NCI-H82 treated with DMSO at 0.1 percent for 48 hours (cell line): Measurements from ENCODE around the gene FGF2.
A peak's percentile ranks its signal among the peaks of the same experiment; 100 is the strongest.
"Not testable (repeated sequence)": the region's sequence is repeated elsewhere in the genome, so short reads cannot be mapped to it uniquely, and the experiment has no call there.

Source experiments
- DNase-seq: peaks from one replicate; lab custom pipeline; 2025; ENCODE audit not compliant: unreplicated experiment; lab: John Stamatoyannopoulos, UW

The FGF2 gene

DNA sequence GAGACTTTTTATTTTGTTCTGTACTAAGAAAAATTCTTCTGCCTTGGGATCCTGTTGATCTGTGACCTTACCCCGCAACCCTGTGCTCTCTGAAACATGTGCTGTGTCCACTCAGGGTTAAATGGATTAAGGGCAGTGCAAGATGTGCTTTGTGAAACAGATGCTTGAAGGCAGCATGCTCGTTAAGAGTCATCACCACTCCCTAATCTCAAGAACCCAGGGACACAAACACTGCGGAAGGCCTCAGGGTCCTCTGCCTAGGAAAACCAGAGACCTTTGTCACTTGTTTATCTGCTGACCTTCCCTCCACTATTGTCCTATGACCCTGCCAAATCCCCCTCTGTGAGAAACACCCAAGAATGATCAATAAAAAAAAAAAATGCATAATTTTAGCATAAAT, 13.8 kb upstream of the FGF2 start:
- DNase-seq, result not testable (repeated sequence)

DNA sequence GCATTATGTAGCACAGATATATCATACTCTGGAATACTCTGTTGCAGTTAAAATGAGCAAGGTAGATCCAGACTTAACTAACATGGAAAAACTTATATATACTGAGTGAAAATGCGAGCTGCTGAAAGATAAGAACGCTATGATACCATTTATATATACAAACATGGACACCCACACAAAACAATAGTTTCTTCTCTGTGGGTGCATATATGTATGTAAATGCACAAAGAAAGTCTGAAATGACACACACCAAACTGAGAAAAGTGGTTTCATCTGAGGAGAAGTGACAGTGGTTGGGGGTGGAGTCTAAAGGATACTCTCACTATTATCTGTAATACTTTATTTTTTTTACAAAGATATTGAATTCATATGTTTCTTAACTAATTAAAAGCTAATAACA, 12.2 kb upstream of the FGF2 start:
- no peak for DNase-seq

DNA sequence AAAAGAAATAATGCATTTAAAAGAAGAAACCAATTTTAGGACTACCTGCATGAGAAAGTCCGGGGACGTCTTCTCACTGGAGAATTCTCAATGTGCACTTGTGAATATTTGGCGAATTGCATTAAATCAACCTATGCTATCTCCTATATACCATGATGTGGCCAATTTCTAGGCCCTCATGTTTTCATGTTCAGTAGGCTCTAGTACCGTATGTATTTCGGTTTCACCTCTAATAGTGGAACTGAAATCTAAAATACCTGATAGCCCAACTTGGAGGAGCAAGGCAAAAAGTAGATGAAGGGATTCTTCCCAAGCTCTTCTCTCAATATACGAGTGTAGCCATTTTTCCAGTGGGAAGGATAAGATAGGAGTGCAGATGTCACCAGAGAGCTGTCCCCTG, 11.4 kb upstream of the FGF2 start:
- no peak for DNase-seq

DNA sequence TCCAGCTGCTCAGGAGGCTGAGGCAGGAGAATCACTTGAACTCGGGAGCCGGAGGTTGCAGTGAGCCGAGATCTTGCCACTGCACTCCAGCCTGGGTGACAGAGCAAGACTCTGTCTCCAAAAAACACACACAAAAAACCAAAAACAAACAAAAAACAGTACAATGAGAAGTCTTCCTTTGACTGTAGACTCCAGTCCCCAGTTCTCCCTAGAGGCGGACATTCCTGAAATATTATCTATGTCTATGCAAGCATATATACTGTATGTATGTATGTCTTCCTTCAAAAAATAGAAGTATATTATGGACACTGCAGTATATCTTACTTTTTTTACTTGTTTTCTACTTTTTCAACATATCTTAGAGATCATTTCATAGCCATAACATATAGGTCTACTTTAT, 10.2 kb upstream of the FGF2 start:
- DNase-seq, result no peak

DNA sequence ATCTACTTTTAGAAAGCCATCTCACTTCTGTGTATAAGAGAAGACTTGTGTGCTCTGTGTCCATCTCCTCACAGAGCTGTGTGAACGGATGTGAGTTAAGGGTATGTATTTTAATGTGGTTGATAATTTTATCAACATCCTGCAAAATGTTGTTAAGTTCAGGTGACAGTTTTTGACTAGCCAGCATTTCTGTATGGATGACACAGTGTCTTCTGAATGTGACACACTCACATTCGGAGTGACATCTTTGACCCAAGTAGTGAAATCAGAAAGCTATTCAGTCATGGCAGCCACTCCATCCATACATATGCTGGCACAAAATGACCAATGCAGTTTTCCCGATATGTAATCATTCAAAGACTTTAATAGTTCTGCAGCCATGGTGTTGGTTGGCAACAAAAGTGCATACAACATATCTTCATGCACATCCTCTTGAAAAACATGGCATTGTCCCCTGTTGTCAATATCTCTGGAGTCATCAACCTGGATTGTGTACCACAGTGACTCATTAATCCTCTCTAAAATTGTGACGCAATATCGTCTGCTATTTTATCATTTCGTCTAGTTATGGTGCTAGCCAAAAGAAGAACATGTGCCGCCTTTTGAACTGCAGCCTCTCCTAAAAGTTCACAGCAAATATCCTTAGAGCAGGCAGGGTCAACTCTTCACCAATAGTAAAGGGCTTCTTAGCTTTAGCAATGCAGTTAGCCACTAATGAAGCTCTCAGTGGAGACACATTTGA, 6.8 kb upstream of the FGF2 start:
- no peak for DNase-seq

DNA sequence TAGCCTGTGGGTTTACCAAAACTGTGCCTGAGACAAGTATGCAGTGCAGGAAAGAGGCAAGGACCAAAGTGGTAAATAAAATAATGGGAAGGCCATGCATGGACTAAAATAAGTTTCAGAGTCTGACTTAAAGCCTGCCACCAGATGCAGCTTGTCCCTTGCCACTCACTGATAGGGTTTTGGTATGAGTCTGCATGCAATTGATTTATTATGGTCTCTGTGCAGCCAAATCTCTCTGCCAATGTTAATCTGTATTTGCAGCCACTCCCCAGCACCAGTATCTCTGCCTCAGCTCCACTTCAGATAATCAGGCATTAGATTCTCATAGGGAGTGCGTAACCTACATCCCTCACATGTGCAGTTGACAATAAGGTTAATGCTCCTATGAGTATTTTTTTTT, 5.5 kb upstream of the FGF2 start:
- DNase-seq, result no peak

DNA sequence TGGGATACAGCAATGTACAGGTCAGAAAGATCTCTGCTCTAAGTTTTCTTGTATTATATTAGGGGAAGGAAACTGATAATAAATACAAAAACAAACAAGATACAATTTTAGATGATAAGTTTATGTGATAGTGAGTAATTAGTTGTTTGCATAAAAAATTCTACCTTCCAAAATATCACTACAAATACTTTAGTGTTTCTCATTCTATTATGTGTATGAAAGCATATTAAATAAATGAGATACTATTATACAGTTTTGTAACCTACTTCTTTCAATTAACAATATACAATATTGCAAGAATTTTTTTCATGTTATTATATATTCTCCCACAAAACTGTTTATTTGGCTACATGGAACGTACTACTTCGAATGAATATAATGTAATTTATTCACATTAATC, 4.2 kb upstream of the FGF2 start:
- no peak for DNase-seq

DNA sequence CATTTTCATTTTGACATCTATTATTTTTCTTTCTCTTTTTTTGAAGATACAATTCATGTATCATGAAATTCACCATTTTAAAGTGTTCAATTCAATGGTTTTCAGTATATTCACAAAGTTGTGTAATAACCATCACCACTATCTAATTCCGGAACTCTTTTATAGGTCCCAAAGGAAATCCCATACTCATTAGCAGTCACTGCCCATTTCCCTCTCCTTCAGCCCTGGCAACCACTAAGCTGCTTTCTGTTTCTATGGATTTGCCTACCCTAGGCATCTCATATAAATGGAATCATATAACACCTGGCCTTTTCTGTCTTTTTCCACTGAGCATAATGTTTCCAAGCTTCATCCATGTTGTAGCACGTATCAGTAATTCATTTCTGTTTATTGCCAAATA, 3.2 kb upstream of the FGF2 start:
- no peak for DNase-seq

DNA sequence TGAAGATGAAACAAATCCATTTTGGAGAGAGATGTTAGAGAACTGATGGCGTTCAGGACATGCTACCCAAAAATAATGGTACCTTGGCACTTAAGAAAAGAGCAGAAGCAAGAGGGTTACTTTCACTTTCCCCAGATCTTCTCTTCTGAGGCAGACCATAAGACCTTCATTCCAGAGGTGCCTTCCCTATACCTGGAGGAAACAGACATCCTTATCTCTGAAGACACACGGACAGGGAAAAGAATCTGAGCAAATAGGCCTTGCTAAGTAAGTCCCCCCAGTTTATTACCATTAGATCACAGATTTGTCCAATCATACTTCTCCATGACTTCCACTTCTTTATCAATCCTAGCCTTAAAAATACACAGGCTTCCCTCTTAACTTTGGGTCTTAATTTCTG, 2.0 kb upstream of the FGF2 start:
- DNase-seq, result no peak

DNA sequence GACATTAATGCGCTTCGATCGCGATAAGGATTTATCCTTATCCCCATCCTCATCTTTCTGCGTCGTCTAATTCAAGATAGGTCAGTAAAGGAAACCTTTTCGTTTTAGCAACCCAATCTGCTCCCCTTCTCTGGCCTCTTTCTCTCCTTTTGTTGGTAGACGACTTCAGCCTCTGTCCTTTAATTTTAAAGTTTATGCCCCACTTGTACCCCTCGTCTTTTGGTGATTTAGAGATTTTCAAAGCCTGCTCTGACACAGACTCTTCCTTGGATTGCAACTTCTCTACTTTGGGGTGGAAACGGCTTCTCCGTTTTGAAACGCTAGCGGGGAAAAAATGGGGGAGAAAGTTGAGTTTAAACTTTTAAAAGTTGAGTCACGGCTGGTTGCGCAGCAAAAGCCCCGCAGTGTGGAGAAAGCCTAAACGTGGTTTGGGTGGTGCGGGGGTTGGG, 528 bp upstream of the FGF2 start:
- DNase-seq, result no peak

DNA sequence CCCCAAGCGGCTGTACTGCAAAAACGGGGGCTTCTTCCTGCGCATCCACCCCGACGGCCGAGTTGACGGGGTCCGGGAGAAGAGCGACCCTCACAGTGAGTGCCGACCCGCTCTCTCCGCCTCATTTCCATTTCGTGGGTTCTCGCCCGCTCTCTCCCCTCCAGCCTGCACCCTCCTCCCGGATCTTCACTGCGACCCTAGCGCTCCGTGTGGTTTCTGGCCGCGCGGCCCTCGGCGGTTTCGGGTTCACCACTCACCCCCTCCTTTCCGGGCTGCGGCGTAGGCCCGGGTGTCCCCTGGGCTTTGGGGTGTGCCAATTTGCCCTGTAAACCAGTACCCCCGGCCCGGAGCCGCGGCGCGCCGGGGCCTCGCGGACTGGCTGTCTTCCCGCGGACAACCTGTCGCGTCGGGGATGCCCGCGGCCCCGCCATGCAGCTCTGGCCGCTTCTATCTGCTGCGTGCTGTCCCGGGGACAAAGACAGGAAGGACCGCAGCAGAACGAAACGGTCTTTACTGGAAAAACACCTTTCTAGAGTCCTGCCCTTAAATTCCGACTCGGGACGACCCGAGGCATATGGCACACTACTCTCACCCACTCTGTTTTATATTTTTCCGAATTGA, 737 bp downstream of the FGF2 start:
- no peak for DNase-seq

DNA sequence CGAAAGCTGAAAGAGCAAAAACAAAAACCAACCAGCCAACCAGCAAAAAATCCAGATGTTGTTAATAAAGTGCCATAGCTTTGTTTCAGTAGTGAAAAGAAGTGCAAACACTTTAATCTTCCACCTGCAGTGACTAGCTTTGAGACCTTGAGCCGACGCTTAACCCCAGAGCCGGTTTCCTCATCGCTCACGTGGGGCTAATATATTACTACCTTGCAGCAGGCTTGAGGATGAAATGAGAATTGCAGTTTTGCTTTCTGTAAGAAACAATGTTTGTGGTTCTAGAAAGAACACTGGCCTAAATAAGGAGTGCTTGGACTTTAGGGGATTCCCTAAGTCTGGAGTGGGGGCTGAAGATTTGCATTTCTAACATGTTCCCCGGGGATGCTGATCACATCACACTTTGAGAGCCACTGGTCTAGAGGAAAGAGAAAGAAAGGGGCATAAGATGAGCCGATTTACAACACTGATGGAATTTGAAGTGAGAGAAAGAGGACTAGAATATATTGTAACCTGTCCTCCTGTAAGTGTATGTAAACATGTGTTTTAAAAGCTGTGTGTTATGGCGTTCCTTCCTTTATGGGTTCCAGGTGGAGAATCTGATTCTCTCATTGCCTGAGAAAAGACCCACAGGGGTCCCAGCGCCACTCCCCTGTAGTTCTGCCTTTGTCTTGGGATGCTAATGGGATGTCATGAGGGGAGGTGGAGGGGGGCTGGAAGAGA, 1.4 kb downstream of the FGF2 start:
- no peak for DNase-seq

DNA sequence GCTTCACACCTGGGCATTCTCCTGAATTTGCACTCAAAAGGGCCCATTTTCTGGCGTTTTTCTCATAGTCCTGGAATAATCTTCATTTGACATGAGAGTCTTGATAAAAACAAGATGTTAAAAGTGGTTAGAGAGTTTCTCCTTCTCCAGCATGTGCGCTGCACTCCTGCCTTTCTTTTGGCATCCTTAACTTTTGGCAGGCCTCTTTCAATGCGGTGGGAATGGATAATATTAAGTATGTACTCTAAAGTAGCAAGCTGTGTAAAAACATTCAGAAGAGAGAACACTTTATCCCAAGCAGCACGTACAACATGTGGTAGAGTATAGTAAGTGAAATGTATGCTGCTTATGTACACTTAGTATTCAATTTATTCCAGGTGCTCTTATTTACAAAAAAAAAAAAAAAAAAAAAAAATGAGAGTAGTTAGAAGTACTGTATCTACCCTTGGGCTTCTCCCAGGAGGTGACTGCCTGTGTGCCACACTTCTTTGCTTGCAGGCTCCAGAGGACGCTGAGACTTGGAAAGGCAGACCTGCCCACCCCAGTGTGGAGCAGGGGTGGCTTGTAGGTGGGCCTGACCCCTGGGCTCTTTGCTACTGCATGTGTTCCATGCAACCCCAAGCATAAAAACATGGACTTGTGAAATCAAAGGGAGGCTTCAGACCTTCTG, 3.9 kb downstream of the FGF2 start:
- no peak for DNase-seq

DNA sequence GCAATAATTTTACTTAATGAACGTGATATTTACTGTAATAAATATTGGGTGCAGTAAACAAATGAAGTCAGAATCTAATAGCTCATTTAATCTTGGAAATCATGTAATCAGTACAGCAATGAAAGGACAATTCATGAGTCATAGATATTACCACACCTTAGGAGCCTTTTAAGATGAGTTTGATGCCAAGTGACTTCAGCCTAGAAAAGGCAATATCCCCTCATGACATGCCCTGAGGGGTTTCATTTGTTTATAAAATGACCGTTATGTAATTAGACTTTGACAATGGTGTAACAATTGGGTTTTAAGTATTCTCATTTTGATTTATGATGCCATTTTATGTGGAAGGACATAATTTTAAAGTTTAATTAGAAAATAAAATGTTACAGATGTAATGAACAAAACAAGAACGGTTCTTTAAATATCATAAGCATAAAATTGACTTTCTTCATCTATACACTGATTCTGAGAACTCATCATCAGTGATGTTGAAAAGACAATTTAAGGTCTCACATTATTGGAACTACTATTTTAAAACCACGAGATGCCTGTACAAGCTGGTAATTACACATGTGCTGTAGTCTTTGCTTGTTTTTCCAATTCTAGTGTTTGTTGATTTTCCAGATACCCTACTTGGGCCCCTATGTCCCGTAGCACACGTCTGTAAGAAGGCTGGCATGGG, 5.0 kb downstream of the FGF2 start:
- DNase-seq, result no peak

DNA sequence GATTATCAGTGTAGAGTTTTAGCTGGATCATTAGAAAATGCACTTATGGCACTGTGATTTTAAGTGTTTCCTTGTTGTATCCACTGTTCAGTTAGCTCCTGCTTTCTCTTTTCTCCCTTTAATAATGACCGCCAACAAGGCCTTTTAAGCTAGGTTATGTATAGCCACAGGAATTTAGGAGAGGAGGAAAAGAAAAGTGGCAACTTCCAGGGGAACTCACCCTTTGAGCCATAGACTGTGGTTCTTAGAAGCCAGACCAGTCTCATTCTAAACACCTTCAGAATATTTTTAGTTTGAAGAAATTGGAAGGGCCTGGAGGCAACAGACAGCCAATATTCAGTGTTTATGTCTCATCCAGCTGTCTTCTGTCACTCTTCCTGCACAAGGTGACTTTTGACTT, 6.1 kb downstream of the FGF2 start:
- DNase-seq, result no peak

DNA sequence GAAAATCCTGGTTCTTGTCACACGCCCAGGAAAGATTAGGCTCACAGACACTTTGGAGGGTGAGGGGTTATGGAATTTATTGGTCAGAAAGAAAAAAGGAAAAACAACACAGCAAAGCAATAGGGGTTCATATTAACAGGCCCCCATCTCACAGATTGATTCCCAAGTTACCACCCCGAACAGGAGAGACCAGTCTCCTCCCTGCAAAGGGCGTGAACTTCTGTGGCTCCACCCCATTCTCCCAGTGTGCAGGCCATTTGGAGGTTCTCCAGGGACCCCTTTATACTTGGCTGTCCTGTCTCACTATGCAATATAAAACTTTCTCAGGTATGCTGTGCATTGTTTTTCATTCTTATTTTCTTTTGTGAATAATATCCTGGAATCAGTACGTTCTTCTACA, 7.4 kb downstream of the FGF2 start:
- DNase-seq, result no peak

DNA sequence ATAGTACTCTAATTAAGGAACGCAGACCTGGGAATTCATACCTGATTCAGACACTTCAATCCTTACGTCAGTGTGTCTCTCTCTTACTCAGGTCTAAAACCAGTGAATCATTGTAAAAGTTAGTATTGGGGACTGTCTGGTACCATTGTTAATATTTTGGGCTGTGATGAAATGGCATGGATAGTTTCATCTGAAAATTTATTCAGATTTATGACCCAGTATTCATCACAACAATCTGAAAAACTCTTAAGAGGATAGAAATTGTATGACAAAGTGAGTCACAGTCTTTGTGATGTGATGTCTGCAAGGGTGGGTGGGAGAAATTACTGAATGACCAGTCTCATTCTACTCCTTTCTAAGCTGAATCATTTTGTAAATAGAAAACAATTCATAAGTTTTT, 10.3 kb downstream of the FGF2 start:
- DNase-seq, result no peak

DNA sequence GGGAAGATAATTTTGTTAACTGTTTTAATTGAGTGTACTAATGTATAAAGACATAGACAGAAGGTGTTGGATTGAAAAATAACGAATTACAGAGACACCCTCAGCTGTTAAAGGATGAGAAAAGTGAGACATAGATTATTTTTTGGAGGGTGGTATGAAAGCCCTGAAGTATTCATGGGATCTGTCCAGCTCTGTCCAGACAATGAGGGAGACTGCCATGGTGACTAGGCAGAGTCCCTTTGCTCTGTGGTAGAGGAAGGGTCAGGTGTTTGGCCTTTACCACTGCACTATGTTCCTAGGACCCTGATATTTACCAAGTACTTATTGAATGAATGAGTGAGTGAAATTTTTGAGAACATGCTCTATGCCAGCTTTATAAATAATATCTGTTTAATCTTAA, 11.4 kb downstream of the FGF2 start:
- no peak for DNase-seq

DNA sequence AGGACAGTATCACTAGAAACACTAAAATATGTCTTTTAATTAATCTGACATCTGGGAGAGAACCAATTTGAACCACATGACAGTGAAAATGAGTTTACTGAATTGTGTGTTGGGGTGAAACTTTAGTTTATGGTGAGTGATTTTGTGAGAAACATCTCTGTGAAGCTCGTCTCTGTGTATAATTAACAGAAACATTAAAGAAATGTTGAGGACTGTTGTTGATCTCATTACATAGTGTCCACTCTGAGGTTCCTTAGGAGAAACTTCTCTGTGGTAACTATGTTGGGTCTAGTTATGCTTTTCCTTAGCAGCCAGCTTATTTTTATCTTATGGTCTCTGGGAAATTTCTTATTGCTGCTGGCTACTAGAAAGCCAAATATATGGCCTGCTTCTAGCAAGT, 15.8 kb downstream of the FGF2 start:
- DNase-seq, result no peak

DNA sequence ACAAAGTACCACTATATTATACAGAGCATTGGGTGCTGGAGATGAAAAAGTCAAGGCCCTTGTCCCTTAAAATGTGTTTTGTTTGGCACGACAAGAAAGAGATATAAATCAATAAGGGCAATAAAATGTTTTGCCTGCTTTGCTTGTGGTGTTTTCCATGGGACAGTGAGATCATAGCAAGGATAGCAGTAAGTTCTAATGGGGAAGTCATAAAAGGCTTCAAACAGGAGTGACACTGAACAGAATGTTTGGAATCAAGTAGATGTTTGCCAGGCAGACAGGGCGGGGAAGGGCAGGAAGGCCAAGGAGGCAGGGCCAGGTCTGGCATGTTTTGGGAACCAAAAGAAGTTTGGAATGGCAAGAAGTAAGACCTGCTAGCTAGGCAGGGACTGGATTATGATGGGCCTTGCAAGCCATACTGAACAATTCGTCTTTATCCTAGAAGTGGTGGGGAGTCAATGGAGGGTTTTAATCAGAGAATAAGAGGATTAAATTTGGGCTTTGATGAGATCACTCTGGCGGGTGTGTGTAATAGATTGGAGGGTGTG, 16.4 kb downstream of the FGF2 start:
- DNase-seq, result peak; percentile 90

DNA sequence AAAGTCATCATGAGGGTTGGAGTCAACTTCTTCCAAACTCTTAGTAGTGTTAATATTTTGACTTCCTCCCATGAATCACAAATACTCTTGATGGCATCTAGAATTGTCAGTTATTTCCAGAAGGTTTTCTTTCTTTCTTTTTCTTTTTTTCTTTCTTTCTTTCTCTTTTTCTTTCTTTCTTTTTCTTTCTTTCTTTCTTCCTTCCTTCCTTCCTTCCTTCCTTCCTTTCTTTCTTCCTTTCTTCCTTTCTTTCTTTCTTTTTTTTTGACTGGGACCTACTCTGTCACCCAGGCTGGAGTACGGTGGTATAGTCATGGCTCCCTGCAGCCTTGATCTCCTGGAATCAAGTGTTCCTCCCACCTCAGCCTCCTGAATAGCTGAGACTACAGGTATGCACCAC, 17.8 kb downstream of the FGF2 start:
- not testable (repeated sequence) for DNase-seq
